Measurements from ENCODE around the gene OPA1.

The OPA1 gene

GRCh38 chr3:193553586-193553985 lies 39.4 kb upstream of the OPA1 start:
- no peak overlapping the region for H3K4me3 ChIP-seq (ENCODE audit: low read depth, low read length)
- TF ChIP-seq, protein P1, sequence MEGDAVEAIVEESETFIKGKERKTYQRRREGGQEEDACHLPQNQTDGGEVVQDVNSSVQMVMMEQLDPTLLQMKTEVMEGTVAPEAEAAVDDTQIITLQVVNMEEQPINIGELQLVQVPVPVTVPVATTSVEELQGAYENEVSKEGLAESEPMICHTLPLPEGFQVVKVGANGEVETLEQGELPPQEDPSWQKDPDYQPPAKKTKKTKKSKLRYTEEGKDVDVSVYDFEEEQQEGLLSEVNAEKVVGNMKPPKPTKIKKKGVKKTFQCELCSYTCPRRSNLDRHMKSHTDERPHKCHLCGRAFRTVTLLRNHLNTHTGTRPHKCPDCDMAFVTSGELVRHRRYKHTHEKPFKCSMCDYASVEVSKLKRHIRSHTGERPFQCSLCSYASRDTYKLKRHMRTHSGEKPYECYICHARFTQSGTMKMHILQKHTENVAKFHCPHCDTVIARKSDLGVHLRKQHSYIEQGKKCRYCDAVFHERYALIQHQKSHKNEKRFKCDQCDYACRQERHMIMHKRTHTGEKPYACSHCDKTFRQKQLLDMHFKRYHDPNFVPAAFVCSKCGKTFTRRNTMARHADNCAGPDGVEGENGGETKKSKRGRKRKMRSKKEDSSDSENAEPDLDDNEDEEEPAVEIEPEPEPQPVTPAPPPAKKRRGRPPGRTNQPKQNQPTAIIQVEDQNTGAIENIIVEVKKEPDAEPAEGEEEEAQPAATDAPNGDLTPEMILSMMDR (IDR thresholded peaks at IDR 0.05; ENCODE audit: borderline replicate concordance, insufficient read depth, low read depth, low read length): no peak

DNA sequence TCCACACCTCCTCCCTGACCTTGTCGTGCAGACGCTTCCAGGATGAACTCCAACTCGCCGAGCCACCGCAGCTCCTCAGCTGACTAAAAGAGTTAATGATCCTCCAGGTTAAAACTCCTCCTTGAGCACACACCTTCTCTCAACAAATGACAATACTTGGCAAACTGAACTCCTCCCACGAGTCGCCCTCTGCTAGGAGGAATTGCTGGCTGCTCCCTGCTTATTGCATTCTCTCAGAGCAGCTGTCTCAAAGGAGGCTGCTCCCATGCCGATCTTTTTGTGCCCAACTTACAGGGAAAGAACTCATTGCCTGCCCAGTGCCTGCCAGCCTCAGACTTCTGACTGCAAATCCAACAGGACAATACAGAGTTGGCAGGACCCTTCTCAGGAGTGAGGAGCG lies 38.2 kb upstream of the OPA1 start, which contains the start of gene ATP13A4:
TSS of gene ATP13A4 (minus strand) at position 85 of the 400 bp plus-strand sequence. CDS start 96 bp downstream, outside the sequence.
- TF ChIP-seq, protein P1 (IDR thresholded peaks at IDR 0.05; ENCODE audit: borderline replicate concordance, insufficient read depth, low read depth, low read length): no peak

DNA sequence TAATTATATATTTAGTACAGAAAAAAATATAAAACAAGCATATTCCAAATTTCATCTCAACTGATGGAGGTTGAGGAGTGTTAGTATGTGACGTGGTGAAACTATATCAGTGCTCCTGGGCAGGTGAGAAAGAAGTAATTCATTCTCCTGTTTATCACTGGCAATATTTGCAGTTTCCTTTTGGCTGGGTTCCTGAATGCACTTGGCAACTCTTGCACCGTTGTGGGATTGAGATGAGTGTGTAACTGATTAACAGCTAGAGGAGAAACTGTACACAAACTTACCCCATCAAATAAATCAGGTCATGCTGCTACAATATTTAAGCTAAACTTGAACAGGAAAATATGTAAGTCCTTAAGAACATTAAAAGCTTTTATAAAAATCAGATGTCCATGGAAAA lies 36.2 kb upstream of the OPA1 start:
- TF ChIP-seq, protein P1 (IDR thresholded peaks at IDR 0.05; ENCODE audit: borderline replicate concordance, insufficient read depth, low read depth, low read length): no peak
- H3K4me3 ChIP-seq (ENCODE audit: low read depth, low read length): no peak overlapping the region

More for the DNA sequence above, 38.2 kb upstream of the OPA1 start, which contains the start of gene ATP13A4:
- no peak within 1 kb of the TSS for H3K4me3 ChIP-seq (ENCODE audit: low read depth, low read length)

DNA sequence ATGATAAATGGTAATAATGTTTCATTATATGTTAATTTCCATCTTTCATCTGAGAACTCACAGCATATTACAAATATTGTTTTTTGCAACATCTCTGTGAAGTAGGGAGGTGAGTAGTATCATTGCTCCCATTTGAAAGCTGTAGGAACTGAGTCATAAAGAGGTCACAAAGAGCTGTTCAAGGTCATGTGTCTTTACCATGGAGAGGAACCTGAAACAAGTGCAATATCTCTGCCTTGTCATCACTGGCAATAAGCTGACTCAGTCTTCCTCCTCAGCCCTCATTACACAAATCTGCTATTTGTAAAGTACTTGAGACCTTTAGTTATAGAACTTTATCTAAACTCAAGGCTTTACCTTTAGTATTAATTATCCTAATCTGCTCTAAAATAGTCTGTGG lies 33.9 kb upstream of the OPA1 start:
- TF ChIP-seq, protein P1 (IDR thresholded peaks at IDR 0.05; ENCODE audit: borderline replicate concordance, insufficient read depth, low read depth, low read length): no peak
- H3K4me3 ChIP-seq (ENCODE audit: low read depth, low read length): no peak overlapping the region

- TF ChIP-seq, protein P1 (IDR thresholded peaks at IDR 0.05; ENCODE audit: borderline replicate concordance, insufficient read depth, low read depth, low read length): no peak
- no peak overlapping the region for H3K4me3 ChIP-seq (ENCODE audit: low read depth, low read length)
Measured at GRCh38 chr3:193560091-193560490, 32.9 kb upstream of the OPA1 start.

DNA sequence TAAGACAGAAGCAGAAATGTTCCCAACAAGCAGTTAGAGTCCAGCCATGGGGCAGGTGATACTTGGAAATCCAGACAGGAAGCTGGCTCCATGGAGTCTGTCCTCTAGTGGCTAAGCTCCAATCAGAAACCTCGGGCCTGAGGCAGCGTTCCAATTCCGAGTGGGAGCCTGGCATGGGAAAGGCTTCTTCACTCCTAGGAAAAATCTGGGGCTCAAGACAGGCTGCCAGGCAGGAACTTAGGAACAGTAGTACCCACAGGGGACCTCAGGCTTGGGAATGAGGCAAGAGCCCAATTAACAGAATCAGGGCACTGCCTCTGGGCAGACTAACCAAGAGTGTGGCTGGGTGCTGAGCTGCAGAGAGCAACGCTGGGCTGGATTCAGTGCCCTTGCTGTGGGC lies 32.1 kb upstream of the OPA1 start:
- TF ChIP-seq, protein P1 (IDR thresholded peaks at IDR 0.05; ENCODE audit: borderline replicate concordance, insufficient read depth, low read depth, low read length): no peak

DNA sequence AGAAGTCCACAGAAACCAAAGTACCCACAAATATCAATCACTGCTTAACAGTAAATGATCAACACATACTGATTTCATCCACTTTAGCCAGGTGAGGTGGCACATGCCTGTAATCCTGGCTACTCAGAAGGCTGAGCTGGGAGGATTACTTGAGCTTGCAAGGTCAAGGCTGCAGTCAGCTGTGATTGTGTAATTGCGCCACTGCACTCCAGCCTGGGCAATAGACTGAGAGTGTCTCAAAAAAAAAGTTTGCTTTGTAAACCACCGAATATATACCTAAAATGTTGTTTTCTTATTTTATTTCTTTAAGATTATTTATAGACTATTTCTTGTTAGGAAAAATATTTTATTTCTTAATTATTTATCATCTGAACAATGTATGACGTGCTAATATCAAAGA lies 29.6 kb upstream of the OPA1 start:
- TF ChIP-seq, protein P1 (IDR thresholded peaks at IDR 0.05; ENCODE audit: borderline replicate concordance, insufficient read depth, low read depth, low read length): no peak
- no peak overlapping the region for H3K4me3 ChIP-seq (ENCODE audit: low read depth, low read length)

More for the DNA sequence above, 32.1 kb upstream of the OPA1 start:
- H3K4me3 ChIP-seq (ENCODE audit: low read depth, low read length): no peak overlapping the region

Data from GM12875 (cell line).